ENCODE data around the gene NKAIN4. TPM values are rescaled to one million over a fixed set of nuclear protein-coding genes. Genes with fewer than 3 reads are reported as not detected.

NKAIN4 gene
- total RNA-seq, 2 experiments from 2014 or later: not detected

Small RNA genes within 50 kb of the gene (microRNA-seq; reads per million reads assigned to microRNA genes)
- gene MIR3196 (not detected), gene MIR4326 (3.8 reads per million)

Other genes with a start within 250 kb of the NKAIN4 start
- gene BHLHE23, start 247.5 kb downstream of the NKAIN4 start, total RNA-seq: not detected
- gene YTHDF1, start 38.3 kb downstream of the NKAIN4 start, total RNA-seq: 10 to 100 TPM; 37.2 to 42.6 TPM
- not detected for gene BIRC7, start 18.6 kb downstream of the NKAIN4 start, total RNA-seq
- 10 to 100 TPM; 79.6 to 90.2 TPM for gene ARFGAP1, start 18.4 kb upstream of the NKAIN4 start, total RNA-seq
- not detected for gene COL20A1, start 38.7 kb upstream of the NKAIN4 start, total RNA-seq
- not detected for gene CHRNA4, start 106.9 kb upstream of the NKAIN4 start, total RNA-seq
- under 1 TPM in 1 of 2 experiments, not detected in 1; 0.05 TPM for gene KCNQ2, start 218.2 kb upstream of the NKAIN4 start, total RNA-seq
- gene EEF1A2, start 244.6 kb upstream of the NKAIN4 start, total RNA-seq: under 1 TPM in 1 of 2 experiments, not detected in 1; 0.84 TPM

Data from activated CD8-positive, alpha-beta memory T cell treated with anti-CD3 and anti-CD28 coated beads, Interleukin-2, amount 10 ng/mL, durations not matched to agents 7 days and 5 days (primary cell).